GM18526 (cell line): Measurements from ENCODE around the gene TEX101.

Experiments
- POLR2A ChIP-seq: IDR thresholded peaks from 3 replicates; pipeline ENCODE4 v1.6.1; 2011; ENCODE audit not compliant: insufficient read length; ENCODE audit errors: extremely low read depth

TEX101 gene

DNA sequence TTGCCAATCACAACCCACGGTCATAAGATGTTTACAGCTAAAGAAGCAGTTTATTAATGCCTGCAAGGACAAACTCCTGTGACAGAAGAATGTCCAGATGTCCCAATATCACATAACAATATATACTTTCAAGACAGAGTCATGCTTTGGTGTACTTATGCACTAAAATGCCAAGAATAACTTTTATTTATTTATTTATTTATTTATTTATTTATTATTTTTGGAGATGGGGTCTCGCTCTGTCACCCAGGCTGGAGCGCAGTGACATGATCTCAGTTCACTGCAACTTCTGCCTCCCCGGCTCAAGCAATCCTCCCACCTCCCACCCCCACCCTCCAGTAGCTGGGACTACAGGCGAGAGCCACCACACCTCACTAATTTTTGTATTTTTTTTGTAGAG, 9.1 kb downstream of the TEX101 start:
- no peak for TF ChIP-seq POLR2A

GRCh38 chr19:43425567-43426392, 11.1 kb downstream of the TEX101 start:
- TF ChIP-seq POLR2A: no peak

DNA sequence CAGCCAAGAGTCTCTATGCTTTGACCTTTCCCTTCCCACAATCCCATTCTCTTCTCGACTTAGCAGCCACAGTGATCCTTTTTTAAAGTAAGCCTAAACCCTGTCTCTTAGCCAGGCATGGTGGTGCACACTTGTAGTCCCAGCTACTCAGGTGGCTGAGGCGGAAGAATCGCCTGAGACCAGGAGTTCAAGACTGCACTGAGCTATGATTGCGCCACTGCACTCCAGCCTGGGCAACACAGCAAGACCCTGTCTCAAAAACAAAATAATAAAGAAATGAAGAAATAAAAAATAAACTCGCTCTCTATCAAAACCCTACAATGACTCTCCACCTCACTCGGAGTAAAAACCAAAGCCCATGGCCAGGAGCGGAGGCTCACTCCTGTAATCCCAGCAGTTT, 14.7 kb downstream of the TEX101 start:
- TF ChIP-seq POLR2A: no peak

DNA sequence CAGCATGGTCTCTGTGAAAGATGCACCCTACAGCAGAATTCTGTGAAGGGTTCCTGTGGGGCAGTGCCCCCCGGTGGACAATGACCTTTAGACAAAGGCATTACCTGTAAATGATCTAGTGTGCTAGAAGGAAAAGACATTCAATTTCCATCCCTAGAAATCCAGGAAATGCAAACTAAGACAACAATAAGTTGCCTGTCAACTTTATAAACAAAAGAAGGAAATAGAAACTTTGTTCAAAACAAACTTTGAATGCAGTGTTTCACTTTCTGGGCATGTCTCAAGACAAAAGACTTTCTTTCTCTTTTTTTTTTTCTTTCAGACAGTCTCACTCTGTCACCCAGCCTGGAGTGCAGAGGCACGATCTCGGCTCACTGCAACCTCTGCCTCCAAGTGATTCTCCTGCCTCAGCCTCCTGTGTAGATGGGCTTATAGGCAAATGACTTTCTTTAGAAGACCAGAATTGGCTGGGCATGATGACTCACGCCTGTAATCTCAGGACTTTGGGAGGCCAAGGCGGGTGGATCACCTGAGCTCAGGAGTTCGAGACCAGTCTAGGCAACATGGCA, 15.5 kb downstream of the TEX101 start:
- no peak for TF ChIP-seq POLR2A

GRCh38 chr19:43430976-43431375, 16.3 kb downstream of the TEX101 start:
- no peak for TF ChIP-seq POLR2A

DNA sequence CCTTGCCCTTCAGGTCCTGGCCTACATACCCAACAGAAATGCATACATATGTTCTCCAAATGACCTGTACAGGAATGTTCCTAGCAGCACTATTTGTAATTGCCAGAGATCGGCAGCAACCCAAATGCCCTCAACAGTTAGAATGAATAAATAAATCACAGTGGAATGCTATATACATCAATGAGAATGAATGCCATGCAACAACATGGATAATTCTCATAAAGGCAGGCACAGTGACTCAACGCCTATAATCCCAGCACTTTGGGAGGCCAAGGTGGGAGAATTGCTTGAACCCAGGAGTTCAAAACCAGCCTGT, 18.6 kb downstream of the TEX101 start:
- no peak for TF ChIP-seq POLR2A

DNA sequence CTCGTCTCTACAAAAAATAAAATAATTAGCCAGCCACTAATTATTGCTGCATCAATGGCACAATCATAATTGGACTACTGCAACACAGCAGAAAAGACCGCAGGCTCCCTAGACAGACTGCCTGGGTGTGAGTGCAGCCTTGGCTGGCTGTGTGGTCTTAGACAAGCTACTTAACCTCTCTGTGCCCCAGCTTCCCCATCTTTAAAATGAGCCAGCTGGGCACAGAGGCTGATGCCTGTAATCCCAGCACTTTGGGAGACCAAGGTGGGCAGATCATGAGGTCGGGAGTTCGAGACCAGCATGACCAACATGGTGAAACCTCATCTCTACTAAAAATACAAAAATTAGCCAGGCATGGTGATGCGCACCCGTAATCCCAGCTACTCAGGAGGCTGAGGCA, 19.0 kb downstream of the TEX101 start:
- no peak for TF ChIP-seq POLR2A

- no peak for TF ChIP-seq POLR2A
These were observed 21.1 kb downstream of the TEX101 start for GRCh38 chr19:43435775-43436174.

GRCh38 chr19:43437712-43438111, 23.0 kb downstream of the TEX101 start:
- TF ChIP-seq POLR2A: no peak

- no peak for TF ChIP-seq POLR2A
These were observed 23.8 kb downstream of the TEX101 start for GRCh38 chr19:43438291-43439031.

- TF ChIP-seq POLR2A: no peak
These were observed 24.5 kb downstream of the TEX101 start for GRCh38 chr19:43439032-43439708.

- TF ChIP-seq POLR2A: no peak
These were observed 25.0 kb downstream of the TEX101 start for GRCh38 chr19:43439709-43440063.

DNA sequence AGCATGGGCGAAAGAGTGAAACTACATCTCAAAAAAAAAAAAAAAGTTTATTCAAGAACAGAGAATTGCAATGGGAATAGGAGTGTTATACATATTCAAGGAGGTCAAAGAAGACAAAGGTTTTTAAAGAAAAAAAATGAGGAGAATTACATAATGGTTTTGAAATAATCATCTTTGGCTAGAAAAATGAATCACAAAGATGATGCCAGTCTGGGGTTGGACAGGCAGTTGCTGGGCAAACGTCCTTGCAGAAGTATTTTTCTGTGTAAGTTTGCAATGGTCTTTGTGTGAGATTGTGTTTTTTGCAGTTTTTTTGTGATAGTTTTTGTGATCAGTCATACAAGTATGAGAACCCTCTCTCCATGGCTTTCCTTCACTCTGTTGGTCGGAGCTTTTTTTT, 27.0 kb downstream of the TEX101 start:
- no peak for TF ChIP-seq POLR2A

DNA sequence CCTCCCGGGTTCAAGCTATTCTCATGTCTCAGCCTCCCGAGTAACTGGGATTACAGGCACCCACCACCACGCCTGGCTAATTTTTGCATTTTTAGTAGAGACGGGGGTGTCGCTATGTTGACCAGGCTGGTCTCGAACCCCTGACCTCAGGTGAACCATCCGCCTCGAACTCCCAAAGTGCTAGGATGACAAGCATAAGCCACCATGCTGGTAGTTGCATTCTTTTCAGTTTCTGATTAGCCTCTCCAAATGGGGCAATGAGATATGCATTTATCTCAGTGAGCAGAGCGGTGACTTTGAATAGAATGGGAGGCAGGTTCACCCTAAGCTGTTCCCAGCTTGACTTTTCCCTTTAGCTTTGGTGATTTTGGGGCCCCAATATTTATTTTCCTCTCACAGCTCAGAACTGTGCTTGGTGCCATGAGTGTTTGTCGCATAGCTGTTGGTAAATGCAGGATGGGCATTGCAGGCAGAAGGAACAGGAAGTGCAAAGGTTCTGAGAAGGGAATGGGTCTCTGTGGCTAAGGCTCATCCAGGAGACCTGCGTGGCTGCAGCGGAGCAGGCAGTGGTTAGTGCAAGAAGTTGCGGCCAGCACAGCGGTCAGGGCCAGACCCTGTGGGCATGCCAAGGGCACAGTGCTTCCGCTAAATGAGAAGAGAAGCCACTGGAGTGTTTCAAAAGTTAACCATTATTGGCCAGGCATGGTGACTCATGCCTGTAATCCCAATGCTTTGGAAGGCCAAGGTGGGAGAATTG, 30.0 kb downstream of the TEX101 start:
- TF ChIP-seq POLR2A: no peak

DNA sequence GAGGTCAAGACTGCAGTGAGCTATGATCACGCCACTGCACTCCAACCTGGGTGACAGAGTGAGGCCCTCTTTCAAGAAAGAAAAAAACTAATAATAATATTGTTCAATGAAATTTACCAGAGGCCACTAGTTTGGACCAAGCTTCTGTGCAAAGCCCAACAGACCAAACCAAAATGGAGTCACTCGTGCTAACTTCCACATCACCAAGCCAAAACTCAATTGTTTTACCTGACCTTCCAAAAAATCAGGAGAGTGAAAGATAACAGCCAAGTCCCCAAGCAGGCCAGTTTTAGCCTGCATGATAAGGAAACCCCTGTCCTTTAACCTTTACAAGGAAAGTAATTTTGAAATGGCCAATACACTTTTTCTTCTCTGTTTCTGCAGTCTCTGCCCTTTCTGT, 30.7 kb downstream of the TEX101 start:
- TF ChIP-seq POLR2A: no peak

DNA sequence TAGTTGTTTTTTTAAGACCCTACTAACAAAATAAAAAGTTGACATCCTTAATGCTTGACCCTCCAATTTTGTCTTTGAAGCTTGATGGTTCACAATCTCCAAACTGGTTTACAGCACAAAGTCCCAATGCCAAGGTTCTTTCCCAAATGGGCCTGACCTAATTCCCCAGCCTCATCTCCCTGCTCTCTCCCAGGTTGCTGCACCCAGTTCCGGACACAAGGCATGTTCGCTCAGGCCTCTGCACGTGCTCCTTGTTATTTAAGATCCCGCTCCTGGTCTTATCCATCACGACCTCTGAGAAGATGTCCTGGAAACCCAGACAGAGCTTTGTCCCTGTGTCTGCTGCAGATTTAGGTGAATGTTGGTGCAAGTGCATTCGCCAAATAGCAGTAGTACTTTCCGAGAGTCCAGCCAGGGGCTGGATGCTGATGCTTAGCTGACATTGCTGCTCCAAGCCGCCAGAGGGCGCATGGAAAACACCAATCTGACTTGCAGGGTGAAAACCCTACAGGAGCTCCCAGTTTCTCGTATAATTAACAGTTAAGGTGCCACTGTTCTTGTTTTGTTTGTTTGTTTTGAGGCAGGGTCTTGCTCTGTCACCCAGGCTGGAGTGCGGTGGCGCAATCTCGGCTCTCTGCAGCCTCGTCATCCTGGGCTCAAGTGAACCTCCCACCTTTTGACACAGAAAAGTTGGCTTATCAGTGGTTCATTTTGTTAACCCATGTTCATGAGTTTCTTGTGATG, 32.2 kb downstream of the TEX101 start:
- TF ChIP-seq POLR2A: no peak
